ENCODE measurements around the gene NAA25.

DNA sequence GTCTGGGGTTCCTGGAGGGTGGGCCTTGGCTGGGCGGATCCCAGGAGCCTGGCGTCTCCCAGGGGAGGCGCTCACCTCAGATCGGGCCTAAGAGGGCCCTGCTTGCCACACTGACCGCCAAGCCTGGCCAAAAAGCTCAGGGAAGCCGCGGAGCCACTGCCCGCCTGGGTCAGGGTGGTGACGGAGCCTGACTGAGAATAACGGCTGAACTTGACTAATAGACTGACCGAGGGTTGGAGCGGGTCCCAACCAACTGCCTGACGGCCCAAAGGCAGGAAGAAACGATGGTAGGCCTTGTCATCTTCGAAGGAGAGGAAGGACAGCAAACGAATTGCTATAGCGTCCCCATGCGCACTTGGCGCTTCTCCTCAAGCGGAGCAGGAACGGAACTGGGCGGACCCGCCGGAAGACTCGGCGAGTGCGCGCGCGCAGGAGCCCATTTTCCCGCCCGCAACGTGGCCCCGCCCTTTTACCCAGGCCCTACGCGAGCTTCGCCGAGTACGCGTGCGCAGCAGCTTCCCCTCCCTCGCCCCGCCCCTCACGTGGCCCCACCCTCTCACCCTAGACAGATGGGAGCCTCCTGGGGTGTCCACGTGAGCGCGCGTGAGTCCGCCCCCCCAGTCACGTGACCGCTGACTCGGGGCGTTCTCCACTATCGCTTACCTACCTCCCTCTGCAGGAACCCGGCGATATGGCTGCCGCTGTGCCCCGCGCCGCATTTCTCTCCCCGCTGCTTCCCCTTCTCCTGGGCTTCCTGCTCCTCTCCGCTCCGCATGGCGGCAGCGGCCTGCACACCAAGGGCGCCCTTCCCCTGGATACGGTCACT is 95.6 kb downstream of the NAA25 start, which contains the start of the genes ERP29 and TMEM116:
- TF ChIP-seq, protein P1, sequence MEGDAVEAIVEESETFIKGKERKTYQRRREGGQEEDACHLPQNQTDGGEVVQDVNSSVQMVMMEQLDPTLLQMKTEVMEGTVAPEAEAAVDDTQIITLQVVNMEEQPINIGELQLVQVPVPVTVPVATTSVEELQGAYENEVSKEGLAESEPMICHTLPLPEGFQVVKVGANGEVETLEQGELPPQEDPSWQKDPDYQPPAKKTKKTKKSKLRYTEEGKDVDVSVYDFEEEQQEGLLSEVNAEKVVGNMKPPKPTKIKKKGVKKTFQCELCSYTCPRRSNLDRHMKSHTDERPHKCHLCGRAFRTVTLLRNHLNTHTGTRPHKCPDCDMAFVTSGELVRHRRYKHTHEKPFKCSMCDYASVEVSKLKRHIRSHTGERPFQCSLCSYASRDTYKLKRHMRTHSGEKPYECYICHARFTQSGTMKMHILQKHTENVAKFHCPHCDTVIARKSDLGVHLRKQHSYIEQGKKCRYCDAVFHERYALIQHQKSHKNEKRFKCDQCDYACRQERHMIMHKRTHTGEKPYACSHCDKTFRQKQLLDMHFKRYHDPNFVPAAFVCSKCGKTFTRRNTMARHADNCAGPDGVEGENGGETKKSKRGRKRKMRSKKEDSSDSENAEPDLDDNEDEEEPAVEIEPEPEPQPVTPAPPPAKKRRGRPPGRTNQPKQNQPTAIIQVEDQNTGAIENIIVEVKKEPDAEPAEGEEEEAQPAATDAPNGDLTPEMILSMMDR (IDR thresholded peaks at IDR 0.05), result peak; percentile 47 to 85 (median 66)
- peak; percentile 86 for TF ChIP-seq POLR2A (IDR thresholded peaks at IDR 0.05)

Measured in prostate gland (tissue), 2 donors.